Left ventricle myocardium inferior (tissue), 1 donor: ENCODE data around the gene COL4A2. TPM values are rescaled to one million over a fixed set of nuclear protein-coding genes. Genes with fewer than 3 reads are reported as not detected.
"Not testable (repeated sequence)": the region's sequence is repeated elsewhere in the genome, so short reads cannot be mapped to it uniquely, and the experiment has no call there.

Experiments used
- DNase-seq: peaks from one replicate; pipeline ENCODE4 v3.0.0-alpha.2; 2020
- H3K27ac ChIP-seq: fragments of 200-600 bp; replicated peaks from 2 replicates; pipeline ENCODE4 v1.8.0; 2021
- H3K27me3 ChIP-seq: fragments of 200-600 bp; 2 replicates; pipeline ENCODE4 v1.8.0; 2021; ENCODE audit warnings: low read depth
- H3K36me3 ChIP-seq: fragments of 200-600 bp; 2 replicates; pipeline ENCODE4 v1.8.0; 2021
- H3K4me1 ChIP-seq: fragments of 200-600 bp; 2 replicates; pipeline ENCODE4 v1.8.0; 2021
- H3K4me3 ChIP-seq: fragments of 200-600 bp; 2 replicates; pipeline ENCODE4 v1.8.0; 2021; ENCODE audit warnings: mild to moderate bottlenecking, moderate library complexity
- H3K9me3 ChIP-seq: fragments of 200-600 bp; replicated peaks from 2 replicates; pipeline ENCODE4 v1.8.0; 2021
- intact Hi-C: fragments of 100-400 bp; cut with micrococcal nuclease; formaldehyde crosslinking; loops from one replicate; pipeline ENCODE4 v1.11.0; 2022
- total RNA-seq: library from RNA; stranded (reverse); fragmentation: NEBNext Ultra II Directional; extraction: Animal tissue kit (Norgen Biotek cat#: 25700); gene quantifications from one replicate; pipeline ENCODE4 v1.2.1, GENCODE V29; 2021
- TF ChIP-seq, protein P1 (sequence below): fragments of 200-600 bp; IDR thresholded peaks from 2 replicates; pipeline ENCODE4 v1.8.0; 2021; ENCODE audit warnings: antibody characterized with exemption, mild to moderate bottlenecking, borderline replicate concordance
- donor health status: DM: no; HTN: yes; CAD: no; lungs with severe emphysema.

Gene COL4A2
- total RNA-seq, 1 donor from 2014 or later: 117 TPM

DNA sequence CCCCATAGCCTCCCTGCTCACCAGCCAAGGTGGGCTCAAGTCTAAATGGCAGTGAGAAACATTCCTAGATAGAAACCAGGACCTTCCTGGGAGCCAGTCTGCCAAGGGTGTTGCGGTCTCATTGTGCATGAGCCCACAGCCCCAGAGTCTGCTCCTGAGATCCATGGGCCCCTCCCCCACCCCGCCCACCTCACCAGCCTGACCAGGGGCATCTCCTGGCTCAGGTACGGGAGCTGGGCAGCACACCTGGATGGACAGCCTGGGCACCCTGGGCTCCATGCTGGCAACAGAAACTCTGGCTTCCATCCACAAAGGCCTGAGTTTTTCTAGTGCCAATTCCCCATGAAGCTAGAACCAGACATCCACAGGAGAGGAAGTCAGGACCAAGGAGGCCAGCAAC, 188.8 kb downstream of the COL4A2 start:
- TF ChIP-seq, protein P1, sequence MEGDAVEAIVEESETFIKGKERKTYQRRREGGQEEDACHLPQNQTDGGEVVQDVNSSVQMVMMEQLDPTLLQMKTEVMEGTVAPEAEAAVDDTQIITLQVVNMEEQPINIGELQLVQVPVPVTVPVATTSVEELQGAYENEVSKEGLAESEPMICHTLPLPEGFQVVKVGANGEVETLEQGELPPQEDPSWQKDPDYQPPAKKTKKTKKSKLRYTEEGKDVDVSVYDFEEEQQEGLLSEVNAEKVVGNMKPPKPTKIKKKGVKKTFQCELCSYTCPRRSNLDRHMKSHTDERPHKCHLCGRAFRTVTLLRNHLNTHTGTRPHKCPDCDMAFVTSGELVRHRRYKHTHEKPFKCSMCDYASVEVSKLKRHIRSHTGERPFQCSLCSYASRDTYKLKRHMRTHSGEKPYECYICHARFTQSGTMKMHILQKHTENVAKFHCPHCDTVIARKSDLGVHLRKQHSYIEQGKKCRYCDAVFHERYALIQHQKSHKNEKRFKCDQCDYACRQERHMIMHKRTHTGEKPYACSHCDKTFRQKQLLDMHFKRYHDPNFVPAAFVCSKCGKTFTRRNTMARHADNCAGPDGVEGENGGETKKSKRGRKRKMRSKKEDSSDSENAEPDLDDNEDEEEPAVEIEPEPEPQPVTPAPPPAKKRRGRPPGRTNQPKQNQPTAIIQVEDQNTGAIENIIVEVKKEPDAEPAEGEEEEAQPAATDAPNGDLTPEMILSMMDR: no peak
- Histone ChIP-seq H3K36me3 (peaks cover 94% of the 10 kb centered on the region), H3K27me3 (no peaks in the 10 kb centered on the region), H3K4me1 (no peaks in the 10 kb centered on the region), H3K4me3 (no peak overlapping the region), H3K9me3 (no peaks in the 10 kb centered on the region), H3K27ac (no peak overlapping the region)
- intact Hi-C loops: no loop called here
- no peak for DNase-seq

DNA sequence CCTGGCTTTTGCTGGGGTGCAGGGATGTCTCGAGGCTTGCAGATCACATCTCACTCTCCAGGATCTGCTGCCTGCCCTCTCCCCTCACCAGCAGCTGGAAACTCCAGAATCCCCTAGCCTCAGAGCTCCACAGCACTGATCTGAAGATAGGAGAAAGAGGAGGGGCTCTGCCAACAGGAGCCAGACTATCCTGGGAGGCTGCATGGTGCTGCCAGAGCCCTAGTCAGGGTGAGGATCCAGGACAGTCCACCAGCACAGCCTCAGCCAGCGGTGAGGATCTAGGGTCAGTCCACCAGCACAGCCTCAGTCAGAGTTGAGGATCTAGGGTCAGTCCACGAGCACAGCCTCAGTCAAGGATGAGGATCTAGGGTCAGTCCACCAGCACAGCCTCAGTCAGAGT, 189.2 kb downstream of the COL4A2 start:
- intact Hi-C loops: no loop called here
- H3K36me3 ChIP-seq: peaks cover 94% of the 10 kb centered on the region
- no peaks in the 10 kb centered on the region for H3K9me3 ChIP-seq

DNA sequence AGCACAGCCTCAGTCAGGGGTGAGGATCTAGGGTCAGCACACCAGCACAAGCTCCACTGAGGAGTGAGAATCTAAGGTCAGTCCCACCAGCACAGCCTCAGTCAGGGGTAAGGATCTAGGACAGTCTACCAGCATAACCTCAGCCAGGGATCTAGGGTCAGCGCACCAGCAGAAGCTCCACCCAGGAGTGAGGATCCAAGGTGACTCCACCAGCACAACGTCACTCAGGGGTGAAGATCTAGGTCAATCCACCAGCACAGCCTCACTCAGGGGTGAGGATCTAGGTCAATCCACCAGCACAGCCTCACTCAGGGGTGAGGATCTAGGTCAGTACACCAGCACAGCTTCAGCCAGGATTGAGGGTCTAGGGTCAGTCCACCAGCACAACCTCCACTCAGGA, 189.9 kb downstream of the COL4A2 start:
- DNase-seq: no peak
- H3K4me3 ChIP-seq: no peak overlapping the region
- intact Hi-C loops: no loop called here

More for the DNA sequence above, 189.2 kb downstream of the COL4A2 start:
- no peak overlapping the region for H3K27ac ChIP-seq
- H3K4me1 ChIP-seq: no peaks in the 10 kb centered on the region
- no peak overlapping the region for H3K4me3 ChIP-seq
- DNase-seq: no peak
- TF ChIP-seq, protein P1: no peak
- no peaks in the 10 kb centered on the region for H3K27me3 ChIP-seq

DNA sequence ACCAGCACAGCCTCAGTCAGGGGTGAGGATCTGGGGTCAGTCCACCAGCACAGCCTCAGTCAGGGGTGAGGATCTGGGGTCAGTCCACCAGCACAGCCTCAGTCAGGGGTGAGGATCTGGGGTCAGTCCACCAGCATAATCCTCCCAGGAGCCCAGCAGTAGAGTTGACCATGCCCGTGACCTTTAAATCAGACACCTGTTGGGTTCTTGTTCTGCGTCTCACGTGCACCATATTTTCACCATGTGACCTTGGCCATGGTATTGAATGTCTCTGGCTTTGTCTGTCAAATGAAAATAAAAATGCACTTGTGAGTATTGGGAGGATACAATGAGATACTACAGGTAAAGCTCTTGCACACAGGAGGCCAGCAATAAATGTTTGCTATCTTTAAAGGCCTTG, 190.8 kb downstream of the COL4A2 start:
- H3K4me1 ChIP-seq, intact Hi-C loops, DNase-seq, H3K4me3 ChIP-seq, H3K27me3 ChIP-seq, H3K27ac ChIP-seq, H3K9me3 ChIP-seq: not testable (repeated sequence)
- H3K36me3 ChIP-seq: peaks cover 94% of the 10 kb centered on the region

More for the DNA sequence above, 189.9 kb downstream of the COL4A2 start:
- Histone ChIP-seq H3K27ac (no peak overlapping the region), H3K36me3 (peaks cover 94% of the 10 kb centered on the region), H3K27me3 (no peaks in the 10 kb centered on the region), H3K4me1 (no peaks in the 10 kb centered on the region), H3K9me3 (no peaks in the 10 kb centered on the region)
- TF ChIP-seq, protein P1: no peak

DNA sequence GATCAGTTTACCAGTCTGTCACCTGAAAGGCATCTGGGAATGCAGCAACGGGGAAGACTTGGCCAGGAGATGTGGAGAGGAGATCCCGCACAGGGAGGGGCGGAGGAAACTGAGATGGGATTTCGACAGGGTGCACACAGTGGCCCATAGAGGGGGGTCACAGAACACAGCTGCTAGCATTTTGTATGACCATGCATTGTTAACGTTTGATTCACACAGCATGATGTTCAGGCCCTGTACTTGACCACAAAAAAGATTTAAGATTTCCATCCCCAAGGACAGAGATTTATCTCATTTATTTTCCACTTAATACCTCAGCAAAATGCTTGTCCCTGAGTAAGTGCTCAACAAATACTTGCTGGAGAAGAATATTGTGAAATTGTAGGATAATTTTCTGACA, 191.2 kb downstream of the COL4A2 start:
- Histone ChIP-seq H3K27ac (no peak overlapping the region), H3K9me3 (no peaks in the 10 kb centered on the region), H3K36me3 (peaks cover 94% of the 10 kb centered on the region), H3K4me3 (no peak overlapping the region), H3K4me1 (peaks cover 7% of the 10 kb centered on the region), H3K27me3 (no peaks in the 10 kb centered on the region)
- no peak for DNase-seq
- TF ChIP-seq, protein P1: no peak
- intact Hi-C loops: no loop called here

DNA sequence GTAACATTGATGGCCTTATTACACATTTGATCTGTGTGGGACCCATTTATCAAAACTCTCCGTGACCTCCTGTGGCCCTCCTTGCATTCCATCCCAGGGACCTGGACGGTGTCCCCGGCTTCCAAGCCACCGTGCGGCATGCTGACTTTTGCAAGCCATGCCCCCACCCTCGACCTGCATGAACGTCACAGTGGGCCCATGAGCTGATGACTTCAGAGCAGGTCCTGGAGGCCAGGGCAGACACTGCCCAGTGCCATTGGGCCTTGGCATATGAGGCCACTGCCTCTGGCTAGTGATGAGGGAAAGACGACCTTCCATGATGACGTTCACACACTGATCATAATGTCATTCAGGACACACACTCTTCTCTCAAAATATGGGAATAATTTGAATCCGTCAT, 191.7 kb downstream of the COL4A2 start:
- no peak for DNase-seq
- Histone ChIP-seq H3K9me3 (no peaks in the 10 kb centered on the region), H3K27me3 (no peaks in the 10 kb centered on the region), H3K36me3 (peaks cover 95% of the 10 kb centered on the region), H3K4me3 (no peak overlapping the region), H3K27ac (no peak overlapping the region), H3K4me1 (peaks cover 12% of the 10 kb centered on the region)
- TF ChIP-seq, protein P1: no peak
- intact Hi-C loops: no loop called here
